GM12878 (cell line): ENCODE data around the gene WDR77. TPM values are rescaled to one million over a fixed set of nuclear protein-coding genes. Genes with fewer than 3 reads are reported as not detected.

Experiments used
- ATAC-seq: fragments of 200-7000 bp; cut with Tn5 transposase; 3 replicates; pipeline ENCODE4 v1.9.1; 2020; ENCODE audit warnings: mild to moderate bottlenecking, moderate library complexity
- BruUV-seq: library from RNA; stranded (reverse); fragments of 400-500 nt; replicated peaks from 2 replicates; lab custom pipeline; 2021; lab: Mats Ljungman, UMichigan
- CTCF ChIA-PET: fragments of 300-600 bp; sonication (Branson Sonifier 250); formaldehyde crosslinking; extraction: SDS; loops from one replicate; lab custom pipeline; 2021; ENCODE audit warnings: inconsistent platforms; lab: Yijun Ruan, JAX
- POLR2A ChIA-PET: fragments of 350-600 bp; formaldehyde crosslinking; extraction: SDS; loops from one replicate; lab custom pipeline; 2021; ENCODE audit warnings: inconsistent platforms; lab: Charles Lee
- RAD21 ChIA-PET: fragments of 300-600 bp; sonication (Branson Sonifier 250); formaldehyde crosslinking; loops from one replicate; lab custom pipeline; 2023; ENCODE audit warnings: antibody characterized with exemption; ENCODE audit not compliant: unreplicated experiment; lab: Charles Lee
- SMC1A ChIA-PET: fragments of 300-600 bp; sonication (Branson Sonifier 250); formaldehyde crosslinking; loops from one replicate; lab custom pipeline; 2023; ENCODE audit not compliant: unreplicated experiment, uncharacterized antibody; lab: Charles Lee
- DNase-seq: peaks from one replicate; pipeline ENCODE4 v3.0.0-alpha.2; 2011; ENCODE audit warnings: low read depth, low spot score
- FAIRE-seq: peaks from 3 replicates; lab custom pipeline; 2011; peaks lifted over from hg19 to GRCh38; lab: Jason Lieb, UNC
- H2AFZ ChIP-seq: 2 replicates; pipeline ENCODE4 v1.6.0; 2011; ENCODE audit warnings: low read depth, low read length, control low read depth; ENCODE audit not compliant: control insufficient read depth
- H3K27ac ChIP-seq: 2 replicates; pipeline ENCODE4 v1.5.1; 2011; ENCODE audit warnings: control low read depth; ENCODE audit not compliant: control insufficient read depth, insufficient read depth
- H3K27me3 ChIP-seq, 2 experiments: replicated peaks in 1 of 2; 2 replicates each; pipeline versions ENCODE4 v1.6.0 to v1.6.1; 2011; ENCODE audit warnings: low read length in 1 of 2; ENCODE audit not compliant: control insufficient read depth in 2 of 2, insufficient read depth in 2 of 2
- H3K36me3 ChIP-seq, 2 experiments: 2 replicates each; pipeline ENCODE4 v1.5.1; 2011; ENCODE audit warnings: low read length in 1 of 2; ENCODE audit not compliant: control insufficient read depth in 2 of 2, insufficient read depth in 2 of 2
- H3K4me1 ChIP-seq: 2 replicates; pipeline ENCODE4 v1.6.1; 2011; ENCODE audit warnings: mild to moderate bottlenecking, low read length, moderate library complexity, mixed read lengths; ENCODE audit not compliant: control insufficient read depth, insufficient read depth
- H3K4me2 ChIP-seq: 2 replicates; pipeline ENCODE4 v1.6.0; 2011; ENCODE audit warnings: control low read depth; ENCODE audit not compliant: control insufficient read depth, insufficient read depth
- H3K4me3 ChIP-seq: fragments of 200-600 bp; sonication (generic); 2 replicates; pipeline ENCODE4 v1.5.1; 2016
- H3K79me2 ChIP-seq: 2 replicates; pipeline ENCODE4 v1.6.0; 2011; ENCODE audit warnings: low read length; ENCODE audit not compliant: control insufficient read depth, insufficient read depth
- H3K9ac ChIP-seq: 2 replicates; pipeline ENCODE4 v1.8.0; 2011; ENCODE audit warnings: low read length, control low read depth, mixed read lengths; ENCODE audit not compliant: control insufficient read depth, insufficient read depth
- H3K9me3 ChIP-seq: replicated peaks from 3 replicates; pipeline ENCODE4 v1.5.1; 2011; ENCODE audit warnings: mild to moderate bottlenecking, low read length; ENCODE audit not compliant: control insufficient read depth, insufficient read depth
- H4K20me1 ChIP-seq: 2 replicates; pipeline ENCODE4 v1.6.0; 2011; ENCODE audit not compliant: control insufficient read depth, insufficient read depth
- BACH1 ChIP-seq: fragments of 450-650 bp; IDR thresholded peaks from 2 replicates; pipeline ENCODE4 v1.6.1; 2017; ENCODE audit warnings: mild to moderate bottlenecking, borderline replicate concordance
- E2F4 ChIP-seq: IDR thresholded peaks from 2 replicates; pipeline ENCODE4 v1.6.1; 2012; ENCODE audit warnings: low read depth, low read length, improper control_type of control experiment
- MYC ChIP-seq: IDR thresholded peaks from 2 replicates; pipeline ENCODE4 v1.6.1; 2011; ENCODE audit warnings: mild to moderate bottlenecking, low read length, moderate library complexity, inconsistent platforms; ENCODE audit not compliant: insufficient read depth, insufficient replicate concordance, insufficient read length, severe bottlenecking
- NBN ChIP-seq: fragments of 450-650 bp; IDR thresholded peaks from 2 replicates; pipeline ENCODE4 v1.6.1; 2016
- PAX5 ChIP-seq: IDR thresholded peaks from 2 replicates; pipeline ENCODE4 v1.6.1; 2011; ENCODE audit warnings: low read depth, low read length, borderline replicate concordance
- RAD51 ChIP-seq: fragments of 450-650 bp; IDR thresholded peaks from 2 replicates; pipeline ENCODE4 v1.6.1; 2016; ENCODE audit warnings: moderate library complexity, mild to moderate bottlenecking, inconsistent platforms
- RFX5 ChIP-seq: IDR thresholded peaks from 2 replicates; pipeline ENCODE4 v1.6.1; 2011; ENCODE audit warnings: low read depth, low read length, improper control_type of control experiment
- TAF1 ChIP-seq: IDR thresholded peaks from 2 replicates; pipeline ENCODE4 v1.6.1; 2011; ENCODE audit warnings: mild to moderate bottlenecking, low read depth, low read length, borderline replicate concordance
- TCF3 ChIP-seq: IDR thresholded peaks from 2 replicates; pipeline ENCODE4 v1.6.1; 2012; ENCODE audit warnings: low read depth, mild to moderate bottlenecking, low read length, borderline replicate concordance; ENCODE audit not compliant: insufficient read depth
- ZSCAN29 ChIP-seq: fragments of 450-650 bp; IDR thresholded peaks from 2 replicates; pipeline ENCODE4 v1.6.1; 2017; ENCODE audit warnings: mild to moderate bottlenecking, moderate library complexity
- WGBS: methylation state at CpG from one replicate; pipeline ENCODE4 v1.1.6; 2016; ENCODE audit warnings: low lambda C conversion rate; ENCODE audit not compliant: insufficient replicate concordance, insufficient coverage; ENCODE audit errors: missing lambda C conversion rate; 5-methylcytosine and 5-hydroxymethylcytosine counted together
- in situ Hi-C: fragments of 300-500 bp; cut with MboI; formaldehyde crosslinking; loops from 9 replicates; pipeline ENCODE4 v1.14.3; 2018; ENCODE audit warnings: mixed read lengths
- intact Hi-C: fragments of 100-400 bp; cut with micrococcal nuclease; formaldehyde crosslinking; loops from one replicate; pipeline ENCODE4 v1.14.2; 2022; ENCODE audit not compliant: unreplicated experiment
- polyA plus RNA-seq, 11 experiments: library from polyadenylated mRNA; depleted of rRNA in 4 of 11; unstranded in 6 of 11; stranded (reverse) in 5 of 11; fragments of >200 nt; fragmentation: Nextera tagmentation in 4 of 11; fragmentation: Illumina TruSeq in 1 of 11; extraction: Ambion mirVana in 4 of 11; extraction: Trizol in 1 of 11; gene quantifications; 1 replicate in 1 of 11; 2 replicates in 10 of 11; pipeline versions ENCODE4 v1.2.1 to v1.2.3, GENCODE V29; 2011 to 2016; ENCODE audit warnings: inconsistent platforms in 2 of 11, missing spikeins in 2 of 11, low read depth in 1 of 11
- total RNA-seq, 4 experiments: library from RNA; depleted of rRNA in 3 of 4; stranded (reverse); fragments of >200 nt in 3 of 4; fragmentation: Illumina TruSeq in 1 of 4; extraction: Trizol in 1 of 4; gene quantifications; 2 replicates each; pipeline versions ENCODE4 v1.2.1 to v1.2.3, GENCODE V29; 2013 to 2021
- TF ChIP-seq, protein P1 (sequence below): fragments of 450-650 bp; IDR thresholded peaks from 2 replicates; pipeline ENCODE4 v1.6.1; 2016; ENCODE audit warnings: mild to moderate bottlenecking, moderate library complexity, borderline replicate concordance
- TF ChIP-seq, protein P2 (sequence below): fragments of 450-650 bp; IDR thresholded peaks from 2 replicates; pipeline ENCODE4 v1.6.1; 2017; ENCODE audit warnings: mild to moderate bottlenecking, moderate library complexity

The WDR77 gene
- total and polyA plus RNA-seq, 10 of the 15 experiments (the other 5 are each of a cell fraction or from before 2014, with no cell fraction given), result 12.7 to 167 (median 67.1) TPM

DNA sequence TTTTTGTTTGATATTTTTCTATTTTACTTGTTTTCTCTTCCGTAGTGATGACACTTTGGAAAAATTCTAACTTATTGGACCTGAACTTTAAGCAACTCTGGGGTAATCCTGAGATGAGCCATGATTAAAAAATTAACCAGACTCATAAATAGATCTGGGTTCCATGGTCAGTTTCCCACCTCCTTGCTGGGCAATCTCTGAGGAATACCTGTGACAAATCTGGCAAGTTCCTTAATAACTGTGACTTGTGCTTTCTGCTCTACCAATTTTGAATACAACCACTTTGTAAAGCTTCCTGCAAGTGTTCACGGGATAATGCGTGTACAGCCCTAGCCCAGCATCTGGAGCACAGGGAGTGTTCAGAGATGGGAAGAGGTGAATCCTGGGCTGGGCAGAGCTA lies 24.8 kb downstream of the WDR77 start:
- ChIA-PET POLR2A (no interaction called here), CTCF (interaction anchor here (1.1 kb wide), 1 partner anchor 24 kb away, joined by 3 read pairs; no protein-coding TSS in a partner anchor), SMC1A (no interaction called here), RAD21 (no interaction called here)
- no peak for DNase-seq
- Histone ChIP-seq H3K4me2 (no peak overlapping the region), H4K20me1 (no peaks in the 10 kb centered on the region; the same call in 1 of the 2 replicates), H3K36me3 (no peaks in the 10 kb centered on the region), H3K79me2 (no peaks in the 10 kb centered on the region), H3K4me1 (no peaks in the 10 kb centered on the region), H3K9me3 (no peaks in the 10 kb centered on the region), H3K9ac (no peak overlapping the region), H2AFZ (no peak overlapping the region), H3K27ac (no peak overlapping the region)
- no TSS peak for BruUV-seq
- ATAC-seq, result no peak
- in situ Hi-C loops (no loop called here), intact Hi-C loops (no loop called here)
- WGBS, result 94% methylated on average over 3 of the region's 3 CpGs
- FAIRE-seq, result no peak
- TF ChIP-seq TCF3 (no peak), MYC (no peak), PAX5 (no peak), BACH1 (no peak), RFX5 (no peak), NBN (no peak), RAD51 (no peak), ZSCAN29 (no peak), E2F4 (no peak), TAF1 (no peak)
- TF ChIP-seq, protein P1, sequence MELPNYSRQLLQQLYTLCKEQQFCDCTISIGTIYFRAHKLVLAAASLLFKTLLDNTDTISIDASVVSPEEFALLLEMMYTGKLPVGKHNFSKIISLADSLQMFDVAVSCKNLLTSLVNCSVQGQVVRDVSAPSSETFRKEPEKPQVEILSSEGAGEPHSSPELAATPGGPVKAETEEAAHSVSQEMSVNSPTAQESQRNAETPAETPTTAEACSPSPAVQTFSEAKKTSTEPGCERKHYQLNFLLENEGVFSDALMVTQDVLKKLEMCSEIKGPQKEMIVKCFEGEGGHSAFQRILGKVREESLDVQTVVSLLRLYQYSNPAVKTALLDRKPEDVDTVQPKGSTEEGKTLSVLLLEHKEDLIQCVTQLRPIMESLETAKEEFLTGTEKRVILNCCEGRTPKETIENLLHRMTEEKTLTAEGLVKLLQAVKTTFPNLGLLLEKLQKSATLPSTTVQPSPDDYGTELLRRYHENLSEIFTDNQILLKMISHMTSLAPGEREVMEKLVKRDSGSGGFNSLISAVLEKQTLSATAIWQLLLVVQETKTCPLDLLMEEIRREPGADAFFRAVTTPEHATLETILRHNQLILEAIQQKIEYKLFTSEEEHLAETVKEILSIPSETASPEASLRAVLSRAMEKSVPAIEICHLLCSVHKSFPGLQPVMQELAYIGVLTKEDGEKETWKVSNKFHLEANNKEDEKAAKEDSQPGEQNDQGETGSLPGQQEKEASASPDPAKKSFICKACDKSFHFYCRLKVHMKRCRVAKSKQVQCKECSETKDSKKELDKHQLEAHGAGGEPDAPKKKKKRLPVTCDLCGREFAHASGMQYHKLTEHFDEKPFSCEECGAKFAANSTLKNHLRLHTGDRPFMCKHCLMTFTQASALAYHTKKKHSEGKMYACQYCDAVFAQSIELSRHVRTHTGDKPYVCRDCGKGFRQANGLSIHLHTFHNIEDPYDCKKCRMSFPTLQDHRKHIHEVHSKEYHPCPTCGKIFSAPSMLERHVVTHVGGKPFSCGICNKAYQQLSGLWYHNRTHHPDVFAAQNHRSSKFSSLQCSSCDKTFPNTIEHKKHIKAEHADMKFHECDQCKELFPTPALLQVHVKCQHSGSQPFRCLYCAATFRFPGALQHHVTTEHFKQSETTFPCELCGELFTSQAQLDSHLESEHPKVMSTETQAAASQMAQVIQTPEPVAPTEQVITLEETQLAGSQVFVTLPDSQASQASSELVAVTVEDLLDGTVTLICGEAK, result no peak
- TF ChIP-seq, protein P2, sequence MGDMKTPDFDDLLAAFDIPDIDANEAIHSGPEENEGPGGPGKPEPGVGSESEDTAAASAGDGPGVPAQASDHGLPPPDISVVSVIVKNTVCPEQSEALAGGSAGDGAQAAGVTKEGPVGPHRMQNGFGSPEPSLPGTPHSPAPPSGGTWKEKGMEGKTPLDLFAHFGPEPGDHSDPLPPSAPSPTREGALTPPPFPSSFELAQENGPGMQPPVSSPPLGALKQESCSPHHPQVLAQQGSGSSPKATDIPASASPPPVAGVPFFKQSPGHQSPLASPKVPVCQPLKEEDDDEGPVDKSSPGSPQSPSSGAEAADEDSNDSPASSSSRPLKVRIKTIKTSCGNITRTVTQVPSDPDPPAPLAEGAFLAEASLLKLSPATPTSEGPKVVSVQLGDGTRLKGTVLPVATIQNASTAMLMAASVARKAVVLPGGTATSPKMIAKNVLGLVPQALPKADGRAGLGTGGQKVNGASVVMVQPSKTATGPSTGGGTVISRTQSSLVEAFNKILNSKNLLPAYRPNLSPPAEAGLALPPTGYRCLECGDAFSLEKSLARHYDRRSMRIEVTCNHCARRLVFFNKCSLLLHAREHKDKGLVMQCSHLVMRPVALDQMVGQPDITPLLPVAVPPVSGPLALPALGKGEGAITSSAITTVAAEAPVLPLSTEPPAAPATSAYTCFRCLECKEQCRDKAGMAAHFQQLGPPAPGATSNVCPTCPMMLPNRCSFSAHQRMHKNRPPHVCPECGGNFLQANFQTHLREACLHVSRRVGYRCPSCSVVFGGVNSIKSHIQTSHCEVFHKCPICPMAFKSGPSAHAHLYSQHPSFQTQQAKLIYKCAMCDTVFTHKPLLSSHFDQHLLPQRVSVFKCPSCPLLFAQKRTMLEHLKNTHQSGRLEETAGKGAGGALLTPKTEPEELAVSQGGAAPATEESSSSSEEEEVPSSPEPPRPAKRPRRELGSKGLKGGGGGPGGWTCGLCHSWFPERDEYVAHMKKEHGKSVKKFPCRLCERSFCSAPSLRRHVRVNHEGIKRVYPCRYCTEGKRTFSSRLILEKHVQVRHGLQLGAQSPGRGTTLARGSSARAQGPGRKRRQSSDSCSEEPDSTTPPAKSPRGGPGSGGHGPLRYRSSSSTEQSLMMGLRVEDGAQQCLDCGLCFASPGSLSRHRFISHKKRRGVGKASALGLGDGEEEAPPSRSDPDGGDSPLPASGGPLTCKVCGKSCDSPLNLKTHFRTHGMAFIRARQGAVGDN, result no peak
- TF ChIP-seq, all 136 proteins: peak for 0
- no peak overlapping the region for H3K4me3 ChIP-seq
- no peaks in the 10 kb centered on the region for H3K27me3 ChIP-seq
